Small intestine (tissue), 7 donors: ENCODE data around the gene ATP2B1. TPM values are rescaled to one million over a fixed set of nuclear protein-coding genes. Genes with fewer than 3 reads are reported as not detected.

ENCODE experiments used
- DNase-seq, 2 donors: peaks; one replicate each; pipeline versions ENCODE4 v3.0.0 to v3.0.0-alpha.2; 2013
- FAIRE-seq: peaks from 2 replicates; lab custom pipeline; 2012; peaks lifted over from hg19 to GRCh38; lab: Jason Lieb, UNC
- H3K27ac ChIP-seq, 3 donors: one replicate each; pipeline ENCODE4 v1.5.1; 2013; ENCODE audit warnings: low read length in 2 of 3, mild to moderate bottlenecking in 2 of 3, control low read depth in 1 of 3, inconsistent platforms in 1 of 3, low read depth in 1 of 3, moderate library complexity in 1 of 3
- H3K27me3 ChIP-seq, 3 donors: one replicate each; pipeline ENCODE4 v1.6.1; 2013; ENCODE audit warnings: low read length in 3 of 3, inconsistent platforms in 1 of 3; ENCODE audit not compliant: control insufficient read depth in 3 of 3, insufficient read depth in 3 of 3
- H3K36me3 ChIP-seq, 3 donors: one replicate each; pipeline ENCODE4 v1.6.1; 2013; ENCODE audit warnings: low read length in 3 of 3, inconsistent platforms in 1 of 3, low read depth in 1 of 3, mild to moderate bottlenecking in 1 of 3, moderate library complexity in 1 of 3; ENCODE audit not compliant: control insufficient read depth in 3 of 3, insufficient read depth in 2 of 3
- H3K4me1 ChIP-seq, 3 donors: one replicate each; pipeline ENCODE4 v1.6.1; 2013; ENCODE audit warnings: low read length in 2 of 3, inconsistent platforms in 1 of 3, low read depth in 1 of 3, mild to moderate bottlenecking in 1 of 3, moderate library complexity in 1 of 3; ENCODE audit not compliant: control insufficient read depth in 3 of 3, insufficient read depth in 2 of 3
- H3K4me3 ChIP-seq, 3 donors: one replicate each; pipeline ENCODE4 v1.5.1; 2013; ENCODE audit warnings: low read length in 3 of 3, control low read depth in 1 of 3, inconsistent platforms in 1 of 3, low read depth in 1 of 3, mild to moderate bottlenecking in 1 of 3, moderate library complexity in 1 of 3
- H3K9me3 ChIP-seq, 2 donors: one replicate each; pipeline ENCODE4 v1.6.1; 2013; ENCODE audit warnings: low read depth in 1 of 2, low read length in 1 of 2; ENCODE audit not compliant: control insufficient read depth in 2 of 2, insufficient read depth in 1 of 2
- WGBS, 3 donors: extraction: QIAGEN DNeasy Blood & Tissue Kit; methylation state at CpG; one replicate each; pipeline ENCODE4 v1.1.7; 2013; 5-methylcytosine and 5-hydroxymethylcytosine counted together
- polyA plus RNA-seq, 4 donors: library from polyadenylated mRNA; stranded (reverse) in 3 of 4; unstranded in 1 of 4; fragments of 200-250 nt in 3 of 4; fragments of 120-200 nt in 1 of 4; gene quantifications; one replicate each; pipeline versions ENCODE4 v1.2.1 to v1.2.3, GENCODE V29; 2013
- donor health status: healthy with polysubstance abuse.
- donor health status: control.
- donor health status: control.
- donor health status: Bipolar disorder and iron deficiency.
- donor health status: healthy.

The ATP2B1 gene
- polyA plus RNA-seq, 4 donors = 13.2 to 76.2 (median 17.9) TPM

GRCh38 chr12:89694542-89694941 lies 14.1 kb downstream of the ATP2B1 start:
- Histone ChIP-seq H3K4me3 (no peak overlapping the region), H3K4me1 (peaks cover 0 to 9% (median 3%) of the 10 kb centered on the region in 3 donors), H3K27me3 (no peaks in the 10 kb centered on the region), H3K9me3 (no peaks in the 10 kb centered on the region), H3K36me3 (peaks cover 0 to 5% (median 0%) of the 10 kb centered on the region in 3 donors), H3K27ac (no peak overlapping the region)
- DNase-seq = no peak
- WGBS, 3 donors = 95 to 98% (median 97%) methylated on average over 5 of the region's 5 CpGs
- FAIRE-seq = no peak

- Histone ChIP-seq H3K36me3 (peaks cover 0 to 5% (median 0%) of the 10 kb centered on the region in 3 donors), H3K4me3 (no peak overlapping the region), H3K27me3 (no peaks in the 10 kb centered on the region), H3K9me3 (no peaks in the 10 kb centered on the region), H3K27ac (no peak overlapping the region), H3K4me1 (peaks cover 0 to 9% (median 3%) of the 10 kb centered on the region in 3 donors)
- FAIRE-seq = no peak
- no peak for DNase-seq
- WGBS, 3 donors = 79 to 86% (median 81%) methylated on average over 3 of the region's 3 CpGs
Measured at GRCh38 chr12:89693639-89694202, 14.9 kb downstream of the ATP2B1 start.

GRCh38 chr12:89692439-89692838 lies 16.2 kb downstream of the ATP2B1 start:
- Histone ChIP-seq H3K36me3 (peaks cover 0 to 3% (median 0%) of the 10 kb centered on the region in 3 donors), H3K4me3 (no peak overlapping the region), H3K27me3 (no peaks in the 10 kb centered on the region), H3K9me3 (no peaks in the 10 kb centered on the region), H3K4me1 (peaks cover 0 to 12% (median 3%) of the 10 kb centered on the region in 3 donors), H3K27ac (no peak overlapping the region)
- 41 to 63% (median 62%) methylated on average over 1 of the region's 1 CpG for WGBS, 3 donors
- no peak for DNase-seq
- no peak for FAIRE-seq

- Histone ChIP-seq H3K27ac (no peak overlapping the region), H3K27me3 (no peaks in the 10 kb centered on the region), H3K36me3 (peaks cover 0 to 3% (median 0%) of the 10 kb centered on the region in 3 donors), H3K9me3 (no peaks in the 10 kb centered on the region), H3K4me3 (no peak overlapping the region), H3K4me1 (peaks cover 0 to 12% (median 3%) of the 10 kb centered on the region in 3 donors)
- WGBS, 3 donors = 79 to 87% (median 79%) methylated on average over 1 of the region's 1 CpG
- no peak for FAIRE-seq
- DNase-seq = no peak
Measured at GRCh38 chr12:89691659-89692058, 17.0 kb downstream of the ATP2B1 start.

- Histone ChIP-seq H3K27ac (no peak overlapping the region), H3K36me3 (peaks cover 0 to 3% (median 0%) of the 10 kb centered on the region in 3 donors), H3K4me1 (peaks cover 0 to 12% (median 3%) of the 10 kb centered on the region in 3 donors), H3K4me3 (no peak overlapping the region), H3K9me3 (no peaks in the 10 kb centered on the region), H3K27me3 (no peaks in the 10 kb centered on the region)
- DNase-seq (no peak), FAIRE-seq (no peak)
- 63 to 86% (median 79%) methylated on average over 1 of the region's 1 CpG for WGBS, 3 donors
Measured at GRCh38 chr12:89690925-89691324, 17.7 kb downstream of the ATP2B1 start.

- Histone ChIP-seq H3K4me1 (peaks cover 0 to 11% (median 3%) of the 10 kb centered on the region in 3 donors), H3K27ac (no peak overlapping the region), H3K9me3 (no peaks in the 10 kb centered on the region), H3K27me3 (no peaks in the 10 kb centered on the region), H3K4me3 (no peak overlapping the region), H3K36me3 (no peaks in the 10 kb centered on the region)
- DNase-seq = no peak
- WGBS, 3 donors = 93 to 96% (median 93%) methylated on average over 3 of the region's 3 CpGs
- no peak for FAIRE-seq
Measured at GRCh38 chr12:89689306-89689705, 19.3 kb downstream of the ATP2B1 start.

- no peaks in the 10 kb centered on the region for H3K36me3 ChIP-seq
- peaks cover 0 to under 1% of the 10 kb centered on the region in 2 donors for H3K9me3 ChIP-seq
- WGBS, 3 donors = 96 to 100% (median 99%) methylated on average over 2 of the region's 2 CpGs
- no peaks in the 10 kb centered on the region for H3K27me3 ChIP-seq
- DNase-seq (peak in 1 of 2 donors; percentile 31), FAIRE-seq (no peak)
- peaks cover 0 to 4% (median 0%) of the 10 kb centered on the region in 3 donors for H3K4me1 ChIP-seq
- H3K4me3 ChIP-seq = no peak overlapping the region
- H3K27ac ChIP-seq = no peak overlapping the region
Measured at GRCh38 chr12:89686311-89686710, 22.3 kb downstream of the ATP2B1 start.

- Histone ChIP-seq H3K36me3 (no peaks in the 10 kb centered on the region), H3K4me3 (no peak overlapping the region), H3K9me3 (peaks cover 0 to 2% of the 10 kb centered on the region in 2 donors), H3K27me3 (no peaks in the 10 kb centered on the region), H3K27ac (no peak overlapping the region), H3K4me1 (peaks cover 0 to 2% (median 0%) of the 10 kb centered on the region in 3 donors)
- no peak for DNase-seq
- FAIRE-seq = no peak
Measured at GRCh38 chr12:89685363-89685972, 23.2 kb downstream of the ATP2B1 start.
